ENCODE data around the gene ZFAND6.

Gene ZFAND6

GRCh38 chr15:80072285-80072994 is 13.0 kb downstream of the ZFAND6 start:
- Histone ChIP-seq H3K23ac (ENCODE audit: low read depth, low read length, poor library complexity) (no peak overlapping the region), H3K27ac (replicated peaks; ENCODE audit: low read length) (no peak overlapping the region), H3K9ac (ENCODE audit: low read depth, low read length, poor library complexity) (no peak overlapping the region), H3K14ac (ENCODE audit: low read length) (no peak overlapping the region), H2BK5ac (ENCODE audit: low read length) (no peak overlapping the region), H3K79me1 (ENCODE audit: low read depth, low read length) (no peaks in the 10 kb centered on the region), H3K36me3 (replicated peaks in 1 of 2; ENCODE audit: control insufficient read depth in 2 of 2, insufficient read depth in 2 of 2, low read length in 2 of 2) (no peaks in the 10 kb centered on the region), H3K4me1 (ENCODE audit: control insufficient read depth in 2 of 2, insufficient read depth in 1 of 2, low read depth in 1 of 2, low read length in 2 of 2) (peaks cover 0 to 36% of the 10 kb centered on the region in 2 donors), H2BK120ac (ENCODE audit: low read depth, low read length) (no peak overlapping the region), H3K4me2 (ENCODE audit: insufficient read depth, low read length, poor library complexity, severe bottlenecking) (no peak overlapping the region), H4K8ac (ENCODE audit: low read depth, low read length) (no peak overlapping the region), H3K4me3 (ENCODE audit: low read length in 2 of 2) (peak overlapping the region in 1 of 2 donors; percentile 56), H4K91ac (ENCODE audit: low read depth, low read length, poor library complexity) (no peak overlapping the region), H2AK5ac (ENCODE audit: low read depth, low read length) (no peak overlapping the region), H2BK12ac (ENCODE audit: low read length) (no peak overlapping the region), H2AFZ (ENCODE audit: low read length) (peak overlapping the region; percentile 15), H3K9me3 (replicated peaks in 1 of 2; ENCODE audit: control insufficient read depth in 2 of 2, insufficient read depth in 1 of 2, low read depth in 1 of 2, low read length in 2 of 2) (no peaks in the 10 kb centered on the region), H3K27me3 (ENCODE audit: control insufficient read depth in 3 of 3, insufficient read depth in 3 of 3, low read depth in 1 of 3, low read length in 3 of 3) (no peaks in the 10 kb centered on the region), H3K18ac (ENCODE audit: low read length) (no peak overlapping the region), H3K4ac (ENCODE audit: low read length) (no peak overlapping the region), H2BK15ac (ENCODE audit: low read length) (no peak overlapping the region)
- WGBS, 2 donors (ENCODE audit: extremely low coverage in 2 of 2, insufficient read length in 2 of 2, insufficient replicate concordance in 1 of 2) = no CpG with 5 or more reads among the region's 1 CpG
- peak; percentile 68 for DNase-seq (ENCODE audit: low spot score)

- Histone ChIP-seq H3K27me3 (ENCODE audit: control insufficient read depth in 3 of 3, insufficient read depth in 3 of 3, low read depth in 1 of 3, low read length in 3 of 3) (no peaks in the 10 kb centered on the region), H3K9me3 (replicated peaks in 1 of 2; ENCODE audit: control insufficient read depth in 2 of 2, insufficient read depth in 1 of 2, low read depth in 1 of 2, low read length in 2 of 2) (no peaks in the 10 kb centered on the region), H3K36me3 (replicated peaks in 1 of 2; ENCODE audit: control insufficient read depth in 2 of 2, insufficient read depth in 2 of 2, low read length in 2 of 2) (no peaks in the 10 kb centered on the region), H3K23ac (ENCODE audit: low read depth, low read length, poor library complexity) (no peak overlapping the region), H4K8ac (ENCODE audit: low read depth, low read length) (no peak overlapping the region), H2BK5ac (ENCODE audit: low read length) (no peak overlapping the region), H3K27ac (replicated peaks; ENCODE audit: low read length) (no peak overlapping the region), H3K14ac (ENCODE audit: low read length) (no peak overlapping the region), H3K4me2 (ENCODE audit: insufficient read depth, low read length, poor library complexity, severe bottlenecking) (no peak overlapping the region), H3K4me3 (ENCODE audit: low read length in 2 of 2) (peak overlapping the region in 1 of 2 donors; percentile 56), H3K18ac (ENCODE audit: low read length) (no peak overlapping the region), H2BK120ac (ENCODE audit: low read depth, low read length) (no peak overlapping the region), H3K9ac (ENCODE audit: low read depth, low read length, poor library complexity) (no peak overlapping the region), H3K79me1 (ENCODE audit: low read depth, low read length) (no peaks in the 10 kb centered on the region), H2AFZ (ENCODE audit: low read length) (no peak overlapping the region), H3K4me1 (ENCODE audit: control insufficient read depth in 2 of 2, insufficient read depth in 1 of 2, low read depth in 1 of 2, low read length in 2 of 2) (peaks cover 0 to 36% of the 10 kb centered on the region in 2 donors), H2BK12ac (ENCODE audit: low read length) (no peak overlapping the region), H2AK5ac (ENCODE audit: low read depth, low read length) (no peak overlapping the region), H3K4ac (ENCODE audit: low read length) (no peak overlapping the region), H2BK15ac (ENCODE audit: low read length) (no peak overlapping the region), H4K91ac (ENCODE audit: low read depth, low read length, poor library complexity) (no peak overlapping the region)
- WGBS, 2 donors (ENCODE audit: extremely low coverage in 2 of 2, insufficient read length in 2 of 2, insufficient replicate concordance in 1 of 2) = no CpG with 5 or more reads among the region's 3 CpGs
- DNase-seq (ENCODE audit: low spot score) = no peak
These were observed 13.7 kb downstream of the ZFAND6 start for GRCh38 chr15:80073197-80073596.

- H2BK12ac ChIP-seq (ENCODE audit: low read length) = no peak overlapping the region
- H2AK5ac ChIP-seq (ENCODE audit: low read depth, low read length) = no peak overlapping the region
- no peak overlapping the region for H2BK120ac ChIP-seq (ENCODE audit: low read depth, low read length)
- no peak overlapping the region for H3K27ac ChIP-seq (replicated peaks; ENCODE audit: low read length)
- no peak overlapping the region for H4K8ac ChIP-seq (ENCODE audit: low read depth, low read length)
- no peaks in the 10 kb centered on the region for H3K79me1 ChIP-seq (ENCODE audit: low read depth, low read length)
- H3K9ac ChIP-seq (ENCODE audit: low read depth, low read length, poor library complexity) = no peak overlapping the region
- H2BK15ac ChIP-seq (ENCODE audit: low read length) = no peak overlapping the region
- H3K9me3 ChIP-seq (replicated peaks in 1 of 2; ENCODE audit: control insufficient read depth in 2 of 2, insufficient read depth in 1 of 2, low read depth in 1 of 2, low read length in 2 of 2) = no peaks in the 10 kb centered on the region
- WGBS, 2 donors (ENCODE audit: extremely low coverage in 2 of 2, insufficient read length in 2 of 2, insufficient replicate concordance in 1 of 2) = no CpG with 5 or more reads among the region's 8 CpGs
- H3K4me2 ChIP-seq (ENCODE audit: insufficient read depth, low read length, poor library complexity, severe bottlenecking) = no peak overlapping the region
- no peak overlapping the region for H3K4ac ChIP-seq (ENCODE audit: low read length)
- H4K91ac ChIP-seq (ENCODE audit: low read depth, low read length, poor library complexity) = no peak overlapping the region
- H3K4me1 ChIP-seq (ENCODE audit: control insufficient read depth in 2 of 2, insufficient read depth in 1 of 2, low read depth in 1 of 2, low read length in 2 of 2) = peaks cover 0 to 23% of the 10 kb centered on the region in 2 donors
- H3K23ac ChIP-seq (ENCODE audit: low read depth, low read length, poor library complexity) = no peak overlapping the region
- no peaks in the 10 kb centered on the region for H3K27me3 ChIP-seq (ENCODE audit: control insufficient read depth in 3 of 3, insufficient read depth in 3 of 3, low read depth in 1 of 3, low read length in 3 of 3)
- H3K4me3 ChIP-seq (ENCODE audit: low read length in 2 of 2) = no peak overlapping the region
- no peak overlapping the region for H2AFZ ChIP-seq (ENCODE audit: low read length)
- no peak overlapping the region for H3K18ac ChIP-seq (ENCODE audit: low read length)
- H3K36me3 ChIP-seq (replicated peaks in 1 of 2; ENCODE audit: control insufficient read depth in 2 of 2, insufficient read depth in 2 of 2, low read length in 2 of 2) = peaks cover 0 to 9% of the 10 kb centered on the region in 2 donors
- no peak for DNase-seq (ENCODE audit: low spot score)
- H3K14ac ChIP-seq (ENCODE audit: low read length) = no peak overlapping the region
- no peak overlapping the region for H2BK5ac ChIP-seq (ENCODE audit: low read length)
These were observed 17.1 kb downstream of the ZFAND6 start for GRCh38 chr15:80076321-80077318.

- no peak overlapping the region for H2AK5ac ChIP-seq (ENCODE audit: low read depth, low read length)
- H2BK15ac ChIP-seq (ENCODE audit: low read length) = no peak overlapping the region
- H3K4me1 ChIP-seq (ENCODE audit: control insufficient read depth in 2 of 2, insufficient read depth in 1 of 2, low read depth in 1 of 2, low read length in 2 of 2) = peaks cover 0 to 6% of the 10 kb centered on the region in 2 donors
- DNase-seq (ENCODE audit: low spot score) = no peak
- no peak overlapping the region for H2AFZ ChIP-seq (ENCODE audit: low read length)
- H3K4ac ChIP-seq (ENCODE audit: low read length) = no peak overlapping the region
- H2BK12ac ChIP-seq (ENCODE audit: low read length) = no peak overlapping the region
- no peaks in the 10 kb centered on the region for H3K9me3 ChIP-seq (replicated peaks in 1 of 2; ENCODE audit: control insufficient read depth in 2 of 2, insufficient read depth in 1 of 2, low read depth in 1 of 2, low read length in 2 of 2)
- H3K27me3 ChIP-seq (ENCODE audit: control insufficient read depth in 3 of 3, insufficient read depth in 3 of 3, low read depth in 1 of 3, low read length in 3 of 3) = no peaks in the 10 kb centered on the region
- H4K8ac ChIP-seq (ENCODE audit: low read depth, low read length) = no peak overlapping the region
- no peak overlapping the region for H3K23ac ChIP-seq (ENCODE audit: low read depth, low read length, poor library complexity)
- H3K14ac ChIP-seq (ENCODE audit: low read length) = no peak overlapping the region
- no peak overlapping the region for H4K91ac ChIP-seq (ENCODE audit: low read depth, low read length, poor library complexity)
- H3K27ac ChIP-seq (replicated peaks; ENCODE audit: low read length) = no peak overlapping the region
- no peak overlapping the region for H2BK120ac ChIP-seq (ENCODE audit: low read depth, low read length)
- no CpG with 5 or more reads among the region's 2 CpGs for WGBS, 2 donors (ENCODE audit: extremely low coverage in 2 of 2, insufficient read length in 2 of 2, insufficient replicate concordance in 1 of 2)
- peaks cover 0 to 16% of the 10 kb centered on the region in 2 donors for H3K36me3 ChIP-seq (replicated peaks in 1 of 2; ENCODE audit: control insufficient read depth in 2 of 2, insufficient read depth in 2 of 2, low read length in 2 of 2)
- peaks cover 1% of the 10 kb centered on the region for H3K79me1 ChIP-seq (ENCODE audit: low read depth, low read length)
- no peak overlapping the region for H3K4me2 ChIP-seq (ENCODE audit: insufficient read depth, low read length, poor library complexity, severe bottlenecking)
- H2BK5ac ChIP-seq (ENCODE audit: low read length) = no peak overlapping the region
- no peak overlapping the region for H3K4me3 ChIP-seq (ENCODE audit: low read length in 2 of 2)
- H3K18ac ChIP-seq (ENCODE audit: low read length) = no peak overlapping the region
- H3K9ac ChIP-seq (ENCODE audit: low read depth, low read length, poor library complexity) = no peak overlapping the region
These were observed 21.9 kb downstream of the ZFAND6 start for GRCh38 chr15:80081390-80081789.

Measured in neuronal stem cell (in vitro differentiated cells).